Upper lobe of left lung (tissue), 4 donors: ENCODE measurements around the gene ABCF1.

Source experiments
- CTCF ChIP-seq, 6 experiments: fragments of 450-650 bp in 4 of 6; fragments of 200-600 bp in 2 of 6; sonication (generic) in 2 of 6; IDR thresholded peaks; one replicate each; pipeline ENCODE4 v1.5.1; 2016 to 2019; ENCODE audit warnings: antibody characterized with exemption in 6 of 6
- POLR2A ChIP-seq, 4 donors: fragments of 450-650 bp; IDR thresholded peaks; one replicate each; pipeline ENCODE4 v1.5.1; 2016 to 2017; ENCODE audit warnings: antibody characterized with exemption in 4 of 4, mild to moderate bottlenecking in 2 of 4

DNA sequence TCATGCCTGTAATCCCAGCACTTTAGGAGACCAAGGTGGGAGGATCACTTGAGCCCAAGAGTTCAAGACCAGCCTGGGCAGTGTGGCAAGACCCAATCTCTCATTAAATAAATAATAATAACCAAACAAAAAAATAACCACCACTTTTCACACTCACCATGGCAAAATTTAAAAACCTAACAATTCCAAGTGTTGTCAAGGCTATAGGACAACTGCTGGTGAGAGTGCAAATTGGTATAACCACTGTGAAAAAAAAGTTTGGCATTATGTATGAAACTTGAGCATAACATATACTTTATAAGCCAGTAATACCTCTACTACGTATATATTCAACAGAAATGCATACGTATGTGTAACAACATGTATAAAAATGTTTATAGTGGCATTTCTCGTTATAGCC lies 10.3 kb upstream of the ABCF1 start:
- TF ChIP-seq CTCF (IDR thresholded peaks at IDR 0.05) (no peak), POLR2A (IDR thresholded peaks at IDR 0.05) (no peak)
